Motor neuron (in vitro differentiated cells): ENCODE measurements around the gene GOLGA2. TPM values are rescaled to one million over a fixed set of nuclear protein-coding genes. Genes with fewer than 3 reads are reported as not detected.

ENCODE experiments used
- ATAC-seq, 8 experiments: fragments of 200-7000 bp; cut with Tn5 transposase; replicated peaks in 6 of 8; 2 replicates each; pipeline ENCODE4 v1.8.0; 2021; ENCODE audit warnings: mild to moderate bottlenecking in 8 of 8, moderate library complexity in 8 of 8
- H3K27ac ChIP-seq, 2 donors: fragments of 250-450 bp; sonication (Bioruptor Pico); 2 replicates each; pipeline ENCODE4 v1.9.0; 2021; ENCODE audit warnings: antibody characterized with exemption in 2 of 2, mild to moderate bottlenecking in 2 of 2, moderate library complexity in 1 of 2
- H3K4me1 ChIP-seq, 2 donors: fragments of 250-450 bp; sonication (Bioruptor Pico); replicated peaks in 1 of 2; 2 replicates each; pipeline ENCODE4 v1.6.1; 2021; ENCODE audit warnings: antibody characterized with exemption in 2 of 2, mild to moderate bottlenecking in 2 of 2, moderate library complexity in 1 of 2
- H3K4me3 ChIP-seq, 5 donors: fragments of 250-450 bp; sonication (Bioruptor Pico); 2 replicates each; pipeline ENCODE4 v1.9.0; 2021; ENCODE audit warnings: antibody characterized with exemption in 5 of 5, mild to moderate bottlenecking in 5 of 5, moderate library complexity in 4 of 5
- WGBS, 10 experiments: fragments of 450-650 bp; shearing (Covaris generic); methylation state at CpG; one replicate each; pipeline ENCODE4 v1.0.0; 2022; 5-methylcytosine and 5-hydroxymethylcytosine counted together
- in situ Hi-C, 9 experiments: fragments of 400-800 bp; cut with MboI; loops; one replicate each; pipeline ENCODE4 v1.15.0; 2021; ENCODE audit warnings: low sequenced_read_pairs in 9 of 9, low pct_unique_long_range_greater_than_20kb in 2 of 9; ENCODE audit not compliant: unreplicated experiment in 9 of 9
- total RNA-seq, 8 experiments: library from RNA; unstranded; fragments of 300-600 nt; gene quantifications; 2 replicates each; pipeline versions ENCODE4 v1.2.3 to v1.2.4, GENCODE V29; 2022

The GOLGA2 gene
- total RNA-seq = 100 to 1,000 TPM in 2 of 8 experiments, 10 to 100 TPM in 6; 41.0 to 109 (median 91.7) TPM

- Histone ChIP-seq H3K4me1 (peaks cover 12 to 20% of the 10 kb centered on the region in 2 donors), H3K4me3 (peak within 1 kb of the TSS; percentile 75 to 95 (median 86)), H3K27ac (peak within 1 kb of the TSS; percentile 89 to 96)
- WGBS, 10 experiments = 0 to 3% (median 0%) methylated on average over 1 to 5 of the region's 57 CpGs; no CpG with 5 or more reads in 5 of the 10 experiments
- ATAC-seq = peak; percentile 62 to 75 (median 66)
- in situ Hi-C loops = loop anchor here in 1 of 9 experiments (25.0 kb wide), 1 partner anchor 137 kb away; the partner anchor contains the start of gene CERCAM
Measured at GRCh38 chr9:128275198-128276007, at the start of gene GOLGA2. TSS of gene GOLGA2 (minus strand) at chr9:128276007. CDS start at chr9:128275976, 31 bp downstream.

GRCh38 chr9:128324401-128324800 is 48.6 kb upstream of the GOLGA2 start:
- ATAC-seq = no peak

GRCh38 chr9:128323791-128324190 is 48.0 kb upstream of the GOLGA2 start:
- no peak for ATAC-seq
- H3K27ac ChIP-seq = peak overlapping the region in 1 of 2 donors; percentile 98
- peaks cover 9 to 10% of the 10 kb centered on the region in 2 donors for H3K4me1 ChIP-seq
- peak overlapping the region; percentile 48 to 88 (median 76) for H3K4me3 ChIP-seq
- in situ Hi-C loops = no loop called here
- WGBS, 10 experiments = 60 to 100% (median 82%) methylated on average over 1 to 12 of the region's 12 CpGs; no CpG with 5 or more reads in 4 of the 10 experiments

More at GRCh38 chr9:128324401-128324800, 48.6 kb upstream of the GOLGA2 start:
- peaks cover 9 to 10% of the 10 kb centered on the region in 2 donors for H3K4me1 ChIP-seq
- no peak overlapping the region for H3K27ac ChIP-seq
- no peak overlapping the region for H3K4me3 ChIP-seq
- in situ Hi-C loops = no loop called here
- WGBS, 10 experiments = 100% methylated on average over 1 of the region's 1 CpG; no CpG with 5 or more reads in 8 of the 10 experiments

GRCh38 chr9:128323212-128323730 is 47.5 kb upstream of the GOLGA2 start:
- Histone ChIP-seq H3K4me3 (peak overlapping the region; percentile 48 to 88 (median 76)), H3K4me1 (peaks cover 9 to 10% of the 10 kb centered on the region in 2 donors), H3K27ac (peak overlapping the region; percentile 98)
- 0 to 89% (median 23%) methylated on average over 1 to 12 of the region's 16 CpGs; no CpG with 5 or more reads in 2 of the 10 experiments for WGBS, 10 experiments
- ATAC-seq = peak in 2 of 8 experiments; percentile 15 to 19
- in situ Hi-C loops = no loop called here

GRCh38 chr9:128322404-128323211 is 46.8 kb upstream of the GOLGA2 start, which contains the start of the genes COQ4 and TRUB2:
TSS of gene COQ4 (plus strand) at chr9:128322839. CDS start at chr9:128322859, 20 bp downstream.
TSS of gene TRUB2 (minus strand) at chr9:128322447. CDS start at chr9:128322408, 39 bp downstream.
- WGBS, 10 experiments = 0 to 8% (median 0%) methylated on average over 1 to 48 of the region's 83 CpGs; no CpG with 5 or more reads in 3 of the 10 experiments
- ATAC-seq = peak; percentile 89 to 95 (median 92)
- H3K27ac ChIP-seq = peak within 1 kb of the TSS; percentile 98
- peak within 1 kb of the TSS; percentile 48 to 88 (median 76) for H3K4me3 ChIP-seq
- peaks cover 9 to 10% of the 10 kb centered on the region in 2 donors for H3K4me1 ChIP-seq
- in situ Hi-C loops = no loop called here

GRCh38 chr9:128321879-128322403 is 46.1 kb upstream of the GOLGA2 start:
- Histone ChIP-seq H3K4me1 (peaks cover 9 to 10% of the 10 kb centered on the region in 2 donors), H3K27ac (peak overlapping the region; percentile 98), H3K4me3 (peak overlapping the region; percentile 48 to 88 (median 76))
- peak in 5 of 8 experiments; percentile 3 to 11 (median 8) for ATAC-seq
- in situ Hi-C loops = no loop called here
- WGBS, 10 experiments = 0 to 6% (median 0%) methylated on average over 1 to 9 of the region's 21 CpGs

GRCh38 chr9:128321343-128321742 is 45.5 kb upstream of the GOLGA2 start:
- peak overlapping the region; percentile 48 to 88 (median 76) for H3K4me3 ChIP-seq
- 40 to 89% (median 81%) methylated on average over 1 to 7 of the region's 7 CpGs; no CpG with 5 or more reads in 1 of the 10 experiments for WGBS, 10 experiments

GRCh38 chr9:128317629-128318028 is 41.8 kb upstream of the GOLGA2 start:
- Histone ChIP-seq H3K4me3 (no peak overlapping the region), H3K4me1 (peaks cover 4 to 15% of the 10 kb centered on the region in 2 donors), H3K27ac (no peak overlapping the region)
- in situ Hi-C loops = no loop called here
- ATAC-seq = no peak
- WGBS, 10 experiments = 100% methylated on average over 1 of the region's 2 CpGs; no CpG with 5 or more reads in 8 of the 10 experiments

More at GRCh38 chr9:128321343-128321742, 45.5 kb upstream of the GOLGA2 start:
- in situ Hi-C loops = no loop called here
- peaks cover 9 to 10% of the 10 kb centered on the region in 2 donors for H3K4me1 ChIP-seq
- H3K27ac ChIP-seq = peak overlapping the region in 1 of 2 donors; percentile 98
- no peak for ATAC-seq

- in situ Hi-C loops = no loop called here
- H3K4me1 ChIP-seq = peaks cover 1 to 13% of the 10 kb centered on the region in 2 donors
- H3K4me3 ChIP-seq = no peak overlapping the region
- 19 to 100% (median 100%) methylated on average over 1 to 3 of the region's 9 CpGs; no CpG with 5 or more reads in 7 of the 10 experiments for WGBS, 10 experiments
- H3K27ac ChIP-seq = no peak overlapping the region
- ATAC-seq = peak in 1 of 8 experiments; percentile 31
Measured at GRCh38 chr9:128316421-128316820, 40.6 kb upstream of the GOLGA2 start.

- WGBS, 10 experiments = 78 to 100% (median 94%) methylated on average over 1 to 4 of the region's 4 CpGs; no CpG with 5 or more reads in 5 of the 10 experiments
- Histone ChIP-seq H3K4me3 (no peak overlapping the region), H3K27ac (peak overlapping the region; percentile 61 to 76), H3K4me1 (peaks cover 0 to 10% of the 10 kb centered on the region in 2 donors)
- ATAC-seq = no peak
- in situ Hi-C loops = no loop called here
Measured at GRCh38 chr9:128314697-128315096, 38.9 kb upstream of the GOLGA2 start.

- no peak for ATAC-seq
- Histone ChIP-seq H3K27ac (no peak overlapping the region), H3K4me1 (peaks cover 0 to 10% of the 10 kb centered on the region in 2 donors), H3K4me3 (no peak overlapping the region)
- in situ Hi-C loops = no loop called here
- WGBS, 10 experiments = 80 to 100% (median 100%) methylated on average over 1 to 4 of the region's 10 CpGs; no CpG with 5 or more reads in 5 of the 10 experiments
Measured at GRCh38 chr9:128310461-128310860, 34.7 kb upstream of the GOLGA2 start.

- WGBS, 10 experiments = 72 to 100% (median 98%) methylated on average over 1 to 7 of the region's 16 CpGs; no CpG with 5 or more reads in 4 of the 10 experiments
- Histone ChIP-seq H3K4me1 (peaks cover 0 to 8% of the 10 kb centered on the region in 2 donors), H3K27ac (no peak overlapping the region), H3K4me3 (no peak overlapping the region)
- no peak for ATAC-seq
- in situ Hi-C loops = no loop called here
Measured at GRCh38 chr9:128309551-128309950, 33.7 kb upstream of the GOLGA2 start.
